HG02943 (cell line): ENCODE measurements around the gene RNF25.
"Not testable (repeated sequence)": the region's sequence is repeated elsewhere in the genome, so short reads cannot be mapped to it uniquely, and the experiment has no call there.

Experiments used
- ATAC-seq: cut with Tn5 transposase; IDR thresholded peaks from one replicate; pipeline ENCODE4 v1.9.1; 2021; ENCODE audit warnings: mild to moderate bottlenecking, low read depth, moderate library complexity; ENCODE audit not compliant: unreplicated experiment

The RNF25 gene

GRCh38 chr2:218687400-218688060 lies 15.7 kb upstream of the RNF25 start:
- ATAC-seq, result not testable (repeated sequence)

GRCh38 chr2:218680061-218680460 lies 8.3 kb upstream of the RNF25 start:
- no peak for ATAC-seq

- ATAC-seq, result no peak
Measured at GRCh38 chr2:218679119-218679518, 7.3 kb upstream of the RNF25 start.

GRCh38 chr2:218671097-218671653 lies 627 bp downstream of the RNF25 start:
- ATAC-seq, result peak; percentile 11

GRCh38 chr2:218664653-218665052 lies 7.1 kb downstream of the RNF25 start:
- ATAC-seq, result no peak

- no peak for ATAC-seq
Measured at GRCh38 chr2:218663901-218664300, 7.9 kb downstream of the RNF25 start.

GRCh38 chr2:218662827-218663226 lies 9.0 kb downstream of the RNF25 start:
- no peak for ATAC-seq

- ATAC-seq, result no peak
Measured at GRCh38 chr2:218662377-218662776, 9.4 kb downstream of the RNF25 start.

- no peak for ATAC-seq
Measured at GRCh38 chr2:218659988-218660358, 11.8 kb downstream of the RNF25 start.

GRCh38 chr2:218659258-218659987 lies 12.4 kb downstream of the RNF25 start, which contains the start of the genes BCS1L and ZNF142:
TSS of gene BCS1L (plus strand) at chr2:218659683. CDS start at chr2:218660988, 1,305 bp downstream.
TSS of gene ZNF142 (minus strand) at chr2:218659623. CDS start at chr2:218656429, 3,194 bp downstream.
- peak; percentile 91 for ATAC-seq

GRCh38 chr2:218658671-218659257 lies 13.0 kb downstream of the RNF25 start:
- ATAC-seq, result peak; percentile 40

- ATAC-seq, result no peak
Measured at GRCh38 chr2:218655751-218656150, 16.1 kb downstream of the RNF25 start.

- no peak for ATAC-seq
Measured at GRCh38 chr2:218648787-218649100, 23.1 kb downstream of the RNF25 start.

- no peak for ATAC-seq
Measured at GRCh38 chr2:218648088-218648786, 23.6 kb downstream of the RNF25 start.

GRCh38 chr2:218645126-218645525 lies 26.7 kb downstream of the RNF25 start:
- no peak for ATAC-seq

- no peak for ATAC-seq
Measured at GRCh38 chr2:218644721-218645120, 27.1 kb downstream of the RNF25 start.

- no peak for ATAC-seq
Measured at GRCh38 chr2:218643751-218644310, 28.0 kb downstream of the RNF25 start.

- ATAC-seq, result no peak
Measured at GRCh38 chr2:218642786-218643185, 29.0 kb downstream of the RNF25 start.

GRCh38 chr2:218642121-218642656 lies 29.6 kb downstream of the RNF25 start:
- no peak for ATAC-seq

GRCh38 chr2:218638372-218638771 lies 33.4 kb downstream of the RNF25 start:
- ATAC-seq, result no peak
